OCI-LY1 (cell line): ENCODE results near the gene SPATA18.

ENCODE experiments used
- H2AFZ ChIP-seq: fragments of 200-600 bp; sonication (generic), shearing (Covaris generic); 2 replicates; pipeline ENCODE4 v1.6.0; 2014; ENCODE audit warnings: antibody characterized with exemption, mild to moderate bottlenecking, low read length
- H3F3A ChIP-seq: fragments of 200-600 bp; sonication (generic), shearing (Covaris generic); 2 replicates; pipeline ENCODE4 v1.6.0; 2014; ENCODE audit warnings: mild to moderate bottlenecking, antibody characterized with exemption, low read length, moderate library complexity; ENCODE audit not compliant: insufficient read depth
- H3K27ac ChIP-seq: fragments of 200-600 bp; sonication (generic); 2 replicates; pipeline ENCODE4 v1.5.1; 2014; ENCODE audit warnings: low read length, mixed run types, mild to moderate bottlenecking, low read depth; ENCODE audit not compliant: poor library complexity, severe bottlenecking
- H3K27me3 ChIP-seq: fragments of 200-600 bp; sonication (generic); 2 replicates; pipeline ENCODE4 v1.6.0; 2014; ENCODE audit warnings: antibody characterized with exemption, mild to moderate bottlenecking, low read length, moderate library complexity; ENCODE audit not compliant: insufficient read depth
- H3K36me3 ChIP-seq: fragments of 200-600 bp; sonication (generic); 2 replicates; pipeline ENCODE4 v1.6.1; 2014; ENCODE audit warnings: mild to moderate bottlenecking, antibody characterized with exemption, low read length, moderate library complexity, mixed read lengths; ENCODE audit not compliant: insufficient read depth
- H3K4me1 ChIP-seq: fragments of 200-600 bp; sonication (generic); 2 replicates; pipeline ENCODE4 v1.5.1; 2014; ENCODE audit warnings: mild to moderate bottlenecking, low read length, moderate library complexity; ENCODE audit not compliant: insufficient read depth, severe bottlenecking
- H3K4me2 ChIP-seq: fragments of 200-600 bp; sonication (generic), shearing (Covaris generic); 2 replicates; pipeline ENCODE4 v1.6.1; 2014; ENCODE audit warnings: low read length
- H3K4me3 ChIP-seq: fragments of 200-600 bp; sonication (generic); 2 replicates; pipeline ENCODE4 v1.5.1; 2014; ENCODE audit warnings: low read length, low read depth, mild to moderate bottlenecking, mixed read lengths; ENCODE audit not compliant: poor library complexity, severe bottlenecking
- H3K79me2 ChIP-seq: fragments of 200-600 bp; shearing (Covaris generic); 2 replicates; pipeline ENCODE4 v1.6.1; 2016; ENCODE audit warnings: mixed run types, low read length, mixed read lengths; ENCODE audit not compliant: insufficient read depth
- H3K9ac ChIP-seq: fragments of 200-600 bp; sonication (generic), shearing (Covaris generic); 2 replicates; pipeline ENCODE4 v1.6.1; 2014; ENCODE audit warnings: mild to moderate bottlenecking, low read length, mixed read lengths
- H3K9me2 ChIP-seq: fragments of 200-600 bp; sonication (generic), shearing (Covaris generic); 2 replicates; pipeline ENCODE4 v1.6.1; 2014; ENCODE audit warnings: low read depth, mild to moderate bottlenecking, low read length, mixed read lengths
- H3K9me3 ChIP-seq: fragments of 200-600 bp; shearing (Covaris generic); 2 replicates; pipeline ENCODE4 v1.6.1; 2014; ENCODE audit warnings: low read length, mixed read lengths
- H4K20me1 ChIP-seq: fragments of 200-600 bp; sonication (generic), shearing (Covaris generic); 2 replicates; pipeline ENCODE4 v1.6.0; 2016; ENCODE audit warnings: mild to moderate bottlenecking, low read length; ENCODE audit not compliant: insufficient read depth
- CTCF ChIP-seq: fragments of 200-600 bp; sonication (generic), shearing (Covaris generic); IDR thresholded peaks from 2 replicates; pipeline ENCODE4 v1.5.1; 2017; ENCODE audit warnings: mild to moderate bottlenecking, antibody characterized with exemption, low read length, moderate library complexity, mixed read lengths
- EZH2 ChIP-seq: fragments of 200-600 bp; sonication (generic), shearing (Covaris generic); IDR thresholded peaks from 2 replicates; pipeline ENCODE4 v1.8.0; 2017; ENCODE audit warnings: borderline replicate concordance, mixed run types, mild to moderate bottlenecking, antibody characterized with exemption, low read length, moderate library complexity, mixed read lengths

The SPATA18 gene

DNA sequence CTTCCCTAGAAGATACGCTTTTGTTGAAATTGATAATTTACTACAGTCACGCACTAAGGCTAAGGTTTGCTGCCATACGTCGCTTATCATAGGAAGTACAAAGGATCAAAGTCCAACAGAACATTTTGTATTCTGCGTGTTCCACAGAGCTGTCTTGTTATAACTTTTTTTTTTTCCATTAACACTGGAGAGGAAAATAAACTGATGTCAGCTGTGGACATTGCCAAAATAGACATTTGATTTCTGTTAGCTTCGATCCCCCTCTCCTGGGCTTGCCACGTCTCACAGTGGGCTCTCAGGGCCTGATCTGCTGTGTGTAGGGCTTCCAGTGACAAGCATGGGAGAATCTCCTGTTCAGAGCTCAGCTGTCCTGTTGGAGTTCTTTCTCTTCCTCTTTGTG, 93.3 kb downstream of the SPATA18 start:
- no peak for TF ChIP-seq CTCF
- TF ChIP-seq EZH2 = no peak
- no peaks in the 10 kb centered on the region for H3K9me2 ChIP-seq

More for the DNA sequence above, 93.3 kb downstream of the SPATA18 start:
- Histone ChIP-seq H3K36me3 (no peaks in the 10 kb centered on the region), H3K9me3 (no peaks in the 10 kb centered on the region), H4K20me1 (no peaks in the 10 kb centered on the region), H3K27me3 (no peaks in the 10 kb centered on the region), H3K4me3 (no peak overlapping the region), H3K27ac (no peak overlapping the region), H2AFZ (no peak overlapping the region), H3K79me2 (no peaks in the 10 kb centered on the region), H3K9ac (no peak overlapping the region), H3F3A (no peaks in the 10 kb centered on the region), H3K4me2 (no peak overlapping the region), H3K4me1 (no peaks in the 10 kb centered on the region)
